HL-60 (cell line): ENCODE measurements around the gene LRBA.
"Not testable (repeated sequence)": the region's sequence is repeated elsewhere in the genome, so short reads cannot be mapped to it uniquely, and the experiment has no call there.

Experiments
- DNase-seq, 2 experiments: peaks; one replicate each; pipeline ENCODE4 v3.0.0-alpha.2; 2010 to 2020; ENCODE audit warnings: low read depth in 1 of 2, low spot score in 1 of 2
- H3K27ac ChIP-seq: fragments of 250-450 bp; sonication (Bioruptor Pico); replicated peaks from 2 replicates; pipeline ENCODE4 v1.5.1; 2020; ENCODE audit warnings: mild to moderate bottlenecking, moderate library complexity
- H3K27me3 ChIP-seq: fragments of 250-450 bp; sonication (Bioruptor Pico); 2 replicates; pipeline ENCODE4 v1.5.1; 2021; ENCODE audit warnings: mild to moderate bottlenecking, moderate library complexity; ENCODE audit not compliant: insufficient read depth, poor library complexity, severe bottlenecking
- H3K4me3 ChIP-seq: replicated peaks from 2 replicates; pipeline ENCODE4 v1.5.1; 2011; ENCODE audit warnings: mild to moderate bottlenecking, control low read depth, low read length; ENCODE audit not compliant: insufficient read depth
- CTCF ChIP-seq: IDR thresholded peaks from one replicate; pipeline ENCODE4 v1.5.1; 2011; ENCODE audit warnings: low read length, control low read depth, inconsistent platforms; ENCODE audit not compliant: insufficient read depth
- GABPA ChIP-seq: IDR thresholded peaks from 2 replicates; pipeline ENCODE4 v1.6.1; 2012; ENCODE audit warnings: low read depth
- POLR2AphosphoS5 ChIP-seq: IDR thresholded peaks from 2 replicates; pipeline ENCODE4 v1.6.1; 2012; ENCODE audit warnings: low read depth
- REST ChIP-seq: IDR thresholded peaks from 2 replicates; pipeline ENCODE4 v1.6.1; 2012; ENCODE audit warnings: low read depth; ENCODE audit not compliant: insufficient replicate concordance
- SPI1 ChIP-seq: IDR thresholded peaks from 2 replicates; pipeline ENCODE4 v1.6.1; 2012; ENCODE audit warnings: low read depth, mild to moderate bottlenecking, borderline replicate concordance
- long read RNA-seq: library from polyadenylated mRNA; unstranded; transcript quantifications from one replicate; pipeline ENCODE4 v2.0.0, GENCODE V29; 2020

Gene LRBA
- long read RNA-seq, partial matches to known transcripts = 22 of 82 reads
- long read RNA-seq, other reads (novel, unspliced or antisense) = 57 of 82 reads

- peak within 1 kb of the TSS; percentile 81 for H3K4me3 ChIP-seq
- DNase-seq = peak; percentile 20 to 85
- TF ChIP-seq CTCF = no peak
- no peak; the same call in 1 of the 2 replicates for TF ChIP-seq POLR2AphosphoS5
- H3K27me3 ChIP-seq = no peaks in the 10 kb centered on the region
- H3K27ac ChIP-seq = peak within 1 kb of the TSS; percentile 85
These were observed at the start of gene LRBA for GRCh38 chr4:151014521-151015458. TSS of gene LRBA (minus strand) at chr4:151015284. CDS start at chr4:151014642, 642 bp downstream.

- H3K27me3 ChIP-seq, H3K27ac ChIP-seq, DNase-seq, H3K4me3 ChIP-seq: not testable (repeated sequence)
These were observed 48.1 kb upstream of the LRBA start for GRCh38 chr4:151063143-151063542.

GRCh38 chr4:151055539-151055938, 40.5 kb upstream of the LRBA start:
- no peak for DNase-seq
- no peak for TF ChIP-seq POLR2AphosphoS5
- no peak for TF ChIP-seq SPI1
- no peak for TF ChIP-seq REST
- TF ChIP-seq CTCF = no peak
- no peak for TF ChIP-seq GABPA
- Histone ChIP-seq H3K27me3 (no peaks in the 10 kb centered on the region), H3K27ac (no peak overlapping the region), H3K4me3 (no peak overlapping the region)

GRCh38 chr4:151052785-151053184, 37.7 kb upstream of the LRBA start:
- DNase-seq = no peak
- H3K27me3 ChIP-seq = no peaks in the 10 kb centered on the region
- no peak overlapping the region for H3K4me3 ChIP-seq
- H3K27ac ChIP-seq = no peak overlapping the region
- TF ChIP-seq POLR2AphosphoS5 (no peak), SPI1 (no peak), CTCF (no peak), REST (no peak)
